Stimulated activated CD8-positive, alpha-beta memory T cell treated with anti-CD3 and anti-CD28 coated beads, Interleukin-15, amount 100 ng/mL, for 4 hours (primary cell): ENCODE measurements around the gene GADD45A.

Experiments
- DNase-seq, 2 donors: peaks; one replicate each; pipeline ENCODE4 v3.0.0-alpha.2; 2020; ENCODE audit warnings: low read depth in 2 of 2

Gene GADD45A

DNA sequence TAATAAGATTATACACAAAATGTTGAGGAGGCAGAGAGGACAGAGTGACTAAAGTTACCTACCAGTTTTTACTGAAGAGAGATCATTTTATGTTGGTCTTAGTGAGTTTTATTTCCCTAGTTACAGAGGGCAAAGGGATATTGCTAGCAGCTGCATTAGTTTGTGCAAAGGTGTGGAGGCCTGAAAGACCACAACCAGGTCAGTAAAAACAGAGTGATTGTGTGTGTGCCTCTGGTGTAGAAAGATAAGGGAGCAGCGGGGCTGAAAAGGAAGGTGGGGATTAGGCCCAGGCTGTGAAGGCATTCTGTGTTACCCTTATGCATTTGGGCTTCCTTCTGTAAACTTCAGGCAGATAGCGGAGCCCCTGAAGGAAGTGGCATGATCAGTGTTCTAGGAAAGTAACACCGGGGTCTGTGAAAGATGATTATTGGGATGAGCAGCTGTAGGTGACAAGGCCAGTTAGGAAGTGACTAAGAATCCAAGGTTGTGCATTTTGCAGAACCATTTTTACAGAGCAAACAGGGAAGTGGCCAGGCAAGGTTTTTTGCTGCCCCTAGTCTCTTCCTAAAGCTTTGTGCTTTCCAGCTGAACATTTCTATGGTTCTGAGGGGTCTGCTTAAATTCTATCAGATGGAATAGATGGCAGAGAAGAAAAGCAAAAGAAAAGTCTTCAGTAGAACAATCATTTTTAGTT, 3.7 kb downstream of the GADD45A start:
- no peak for DNase-seq

- no peak for DNase-seq
These were observed 4.4 kb downstream of the GADD45A start for GRCh38 chr1:67689267-67690017.

- DNase-seq: no peak
These were observed 5.0 kb downstream of the GADD45A start for GRCh38 chr1:67690018-67690363.

GRCh38 chr1:67690411-67690810, 5.4 kb downstream of the GADD45A start:
- DNase-seq: no peak

- no peak for DNase-seq
These were observed 6.7 kb downstream of the GADD45A start for GRCh38 chr1:67691712-67692111.

DNA sequence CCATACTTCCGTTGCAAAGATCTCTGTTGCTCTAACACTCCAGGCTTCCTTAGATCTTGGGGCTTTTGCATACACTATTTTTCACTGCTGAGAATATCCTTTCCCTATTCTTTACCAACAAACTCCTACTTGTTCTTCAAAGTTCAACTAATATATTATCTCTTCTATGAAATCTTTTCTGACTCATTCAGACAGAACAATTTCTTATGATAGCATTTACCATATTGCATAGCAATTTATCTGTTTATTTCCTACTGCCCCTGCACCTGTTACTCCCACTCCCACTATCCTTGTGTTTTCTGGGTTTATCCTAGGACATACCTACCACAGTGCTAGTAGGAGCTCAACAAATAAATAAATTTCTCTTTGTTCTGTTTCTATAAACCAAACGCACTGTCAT, 11.0 kb downstream of the GADD45A start:
- no peak for DNase-seq

GRCh38 chr1:67696708-67697107, 11.7 kb downstream of the GADD45A start:
- no peak for DNase-seq

DNA sequence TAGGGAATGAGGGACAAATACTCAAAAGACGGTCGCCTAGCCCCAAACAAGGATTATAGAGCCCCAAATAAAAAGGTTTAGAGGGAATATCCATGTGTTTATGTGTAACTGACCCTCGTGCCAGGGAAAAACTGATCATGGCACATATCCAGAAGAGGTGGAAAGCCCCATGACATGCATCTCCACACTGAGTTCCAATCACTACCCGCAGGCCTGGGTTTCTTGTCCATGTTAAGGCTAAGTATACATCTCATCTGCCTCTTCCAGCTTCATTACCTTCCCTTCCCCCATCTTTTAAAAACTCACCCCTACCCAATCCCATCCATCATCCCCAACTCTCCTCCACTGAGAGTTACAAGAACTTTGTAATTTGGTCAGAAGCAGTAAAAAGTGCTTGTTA, 15.2 kb downstream of the GADD45A start:
- no peak for DNase-seq

DNA sequence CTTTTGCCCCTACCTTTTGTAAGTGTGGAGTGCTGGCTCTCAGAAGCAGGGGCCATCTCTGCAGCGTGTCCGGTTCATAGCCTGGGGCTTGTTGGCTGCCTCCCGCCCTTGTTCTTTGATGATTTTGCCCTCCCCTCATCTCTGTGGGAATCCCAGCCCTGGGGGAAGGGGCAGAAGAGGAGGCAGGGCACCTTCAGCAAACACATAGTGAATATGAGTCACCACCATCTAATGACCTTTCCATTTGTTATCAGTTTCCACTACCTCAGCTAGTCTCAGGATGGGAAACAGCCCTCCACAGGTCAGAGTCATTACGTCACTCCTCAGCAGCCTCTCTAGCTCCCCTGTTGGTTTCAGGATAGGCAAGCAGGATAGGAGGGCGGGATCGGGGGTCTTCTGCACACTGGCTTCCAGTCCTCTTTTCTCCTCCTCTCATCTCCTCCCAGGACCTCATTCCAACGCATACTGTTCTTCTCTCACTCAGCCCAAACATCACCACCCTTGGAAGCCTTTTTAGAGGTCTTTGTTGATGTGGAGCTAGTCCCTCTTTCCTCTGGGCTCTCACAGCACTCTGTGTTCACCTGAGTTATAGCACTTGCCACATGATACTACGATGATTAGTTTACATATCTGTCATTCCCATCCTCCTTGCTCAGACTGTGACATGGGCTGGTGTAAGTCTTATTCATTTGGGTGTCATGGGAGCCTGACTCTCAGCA, 15.8 kb downstream of the GADD45A start:
- no peak for DNase-seq

DNA sequence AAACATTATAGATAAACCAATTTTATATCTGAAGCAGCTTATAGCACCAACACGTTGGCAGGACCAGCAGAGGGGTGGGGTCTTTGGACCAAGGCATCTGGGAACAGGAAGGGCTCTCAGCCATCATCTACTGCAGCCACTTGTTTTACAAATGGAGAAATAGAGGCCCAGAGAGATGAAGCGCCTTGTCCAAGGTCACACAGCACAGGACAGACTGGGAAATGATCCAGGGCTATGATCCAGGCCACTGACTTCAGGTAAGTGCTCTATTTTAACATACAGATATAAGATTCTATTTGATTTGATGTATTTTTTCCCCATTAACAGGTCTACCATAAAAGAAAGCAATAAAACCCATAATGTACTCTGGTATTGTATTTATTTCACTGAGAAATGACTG, 16.9 kb downstream of the GADD45A start:
- DNase-seq: no peak

GRCh38 chr1:67704351-67704750, 19.4 kb downstream of the GADD45A start:
- no peak for DNase-seq

- DNase-seq: no peak
These were observed 20.9 kb downstream of the GADD45A start for GRCh38 chr1:67705735-67706453.

- DNase-seq: no peak
These were observed 23.6 kb downstream of the GADD45A start for GRCh38 chr1:67708606-67709005.

GRCh38 chr1:67710417-67710816, 25.4 kb downstream of the GADD45A start:
- no peak for DNase-seq

GRCh38 chr1:67711158-67711854, 26.3 kb downstream of the GADD45A start:
- DNase-seq: no peak

DNA sequence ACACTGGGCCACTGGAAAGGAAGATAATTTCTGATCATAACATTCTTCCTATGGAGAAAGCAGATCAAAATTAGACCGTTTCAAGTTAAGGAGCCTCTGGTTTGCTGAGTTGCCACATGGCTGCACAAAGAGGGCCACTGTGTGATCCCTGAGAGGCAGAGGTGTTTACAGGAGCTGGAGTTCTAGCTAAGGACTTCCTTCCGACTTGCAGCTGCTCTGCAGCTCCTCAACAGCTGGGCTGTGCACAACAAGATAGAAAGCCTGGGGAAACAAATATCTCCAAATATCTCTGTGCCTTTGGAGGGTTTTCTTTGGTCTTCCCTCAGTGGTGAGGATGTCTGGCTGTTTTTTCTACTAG, 26.8 kb downstream of the GADD45A start:
- no peak for DNase-seq

GRCh38 chr1:67713057-67713846, 28.3 kb downstream of the GADD45A start:
- no peak for DNase-seq

DNA sequence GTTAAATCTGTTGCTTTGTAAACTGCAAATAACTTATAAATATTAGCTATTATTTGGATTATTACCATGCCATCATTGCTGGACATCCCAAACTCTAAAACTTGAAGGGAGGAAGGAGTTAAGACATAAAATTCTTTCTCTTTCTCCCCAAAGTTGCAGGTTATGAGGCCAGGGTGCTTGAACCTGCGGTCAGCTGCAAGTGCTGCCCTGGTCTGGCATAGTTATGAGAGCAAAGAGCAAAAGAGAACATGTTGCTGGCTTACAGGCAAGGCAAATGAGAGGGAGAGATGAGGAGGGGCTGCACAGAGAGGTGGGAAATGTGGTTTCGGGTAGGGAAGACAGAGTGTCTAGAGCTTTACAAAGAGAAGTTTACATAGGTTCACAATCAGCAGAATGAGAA, 30.8 kb downstream of the GADD45A start:
- DNase-seq: no peak

DNA sequence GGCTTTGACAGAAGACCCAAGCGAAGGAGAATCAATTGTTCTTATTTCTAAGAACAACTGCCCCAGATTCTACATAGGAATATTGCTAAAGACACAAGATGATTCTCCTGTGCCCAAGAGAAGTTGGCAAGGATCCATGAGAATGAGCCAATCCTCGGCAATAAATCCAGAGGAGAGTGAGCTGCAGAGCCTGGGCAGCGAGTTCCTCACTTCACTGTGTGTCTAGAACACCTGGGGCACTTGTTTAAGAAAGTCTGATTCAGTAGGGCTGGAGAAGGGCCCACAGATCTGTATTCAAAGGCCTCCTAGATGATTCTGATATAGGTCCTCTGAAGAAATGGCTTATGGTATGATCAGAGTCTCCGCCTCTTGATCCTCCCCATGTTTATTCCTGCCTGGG, 31.8 kb downstream of the GADD45A start:
- no peak for DNase-seq

GRCh38 chr1:67717876-67718275, 32.9 kb downstream of the GADD45A start:
- no peak for DNase-seq
